Endometrial microvascular endothelial cells (primary cell): ENCODE measurements around the gene CMIP. TPM values are rescaled to one million over a fixed set of nuclear protein-coding genes. Genes with fewer than 3 reads are reported as not detected.

Source experiments
- in situ Hi-C: cut with HindIII; loops from 2 replicates; pipeline ENCODE4 v1.10.0; 2017; ENCODE audit warnings: low sequenced_read_pairs, low pct_unique_long_range_greater_than_20kb; ENCODE audit errors: inconsistent ontology term
- total RNA-seq: library from RNA; depleted of rRNA; stranded (reverse); fragments of >200 nt; gene quantifications from one replicate; pipeline ENCODE4 v1.2.3, GENCODE V29; 2015; ENCODE audit errors: inconsistent ontology term

Gene CMIP
- total RNA-seq, 1 donor from 2014 or later = 16.5 TPM

- in situ Hi-C loops = no loop called here
Measured at GRCh38 chr16:81614654-81615359, 170.2 kb downstream of the CMIP start.

DNA sequence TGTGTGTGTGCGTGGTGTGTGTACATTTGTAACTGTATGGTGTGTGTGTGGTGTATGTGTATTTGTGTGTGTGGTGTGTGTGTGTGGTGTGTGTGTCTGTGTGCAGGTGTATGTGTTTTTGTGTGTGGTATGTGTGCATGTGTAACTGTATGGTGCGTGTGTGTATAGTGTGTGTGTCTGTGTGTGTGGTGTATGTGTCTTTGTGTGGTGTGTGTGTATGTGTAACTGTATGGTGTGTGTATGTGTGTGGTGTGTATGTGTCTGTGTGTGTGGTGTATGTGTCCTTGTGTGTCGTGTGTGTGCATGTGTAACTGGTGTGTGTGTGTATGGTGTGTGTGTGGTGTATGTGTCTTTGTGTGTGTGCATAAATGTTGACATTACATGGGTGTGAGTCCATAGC lies 170.8 kb downstream of the CMIP start:
- in situ Hi-C loops = no loop called here

DNA sequence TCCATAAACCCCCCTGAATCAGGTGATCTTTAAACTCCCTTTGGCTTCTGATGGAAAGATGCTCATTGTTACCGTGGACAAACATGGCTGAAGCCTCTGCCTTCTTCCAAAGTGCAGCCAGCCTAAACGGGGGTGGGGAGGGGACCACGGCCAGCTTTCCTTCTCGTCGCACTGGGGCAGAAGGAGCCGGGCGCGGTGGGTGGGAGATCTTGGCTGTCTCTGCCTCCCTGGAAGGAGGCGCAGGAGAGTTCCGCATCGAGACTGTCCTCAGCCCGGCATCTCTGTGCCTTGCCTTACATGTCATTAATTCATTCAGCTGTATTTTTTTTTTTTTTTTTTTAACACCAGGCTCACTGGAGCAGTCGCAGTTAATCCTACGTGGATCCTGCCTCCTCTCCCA lies 171.2 kb downstream of the CMIP start:
- in situ Hi-C loops = no loop called here

DNA sequence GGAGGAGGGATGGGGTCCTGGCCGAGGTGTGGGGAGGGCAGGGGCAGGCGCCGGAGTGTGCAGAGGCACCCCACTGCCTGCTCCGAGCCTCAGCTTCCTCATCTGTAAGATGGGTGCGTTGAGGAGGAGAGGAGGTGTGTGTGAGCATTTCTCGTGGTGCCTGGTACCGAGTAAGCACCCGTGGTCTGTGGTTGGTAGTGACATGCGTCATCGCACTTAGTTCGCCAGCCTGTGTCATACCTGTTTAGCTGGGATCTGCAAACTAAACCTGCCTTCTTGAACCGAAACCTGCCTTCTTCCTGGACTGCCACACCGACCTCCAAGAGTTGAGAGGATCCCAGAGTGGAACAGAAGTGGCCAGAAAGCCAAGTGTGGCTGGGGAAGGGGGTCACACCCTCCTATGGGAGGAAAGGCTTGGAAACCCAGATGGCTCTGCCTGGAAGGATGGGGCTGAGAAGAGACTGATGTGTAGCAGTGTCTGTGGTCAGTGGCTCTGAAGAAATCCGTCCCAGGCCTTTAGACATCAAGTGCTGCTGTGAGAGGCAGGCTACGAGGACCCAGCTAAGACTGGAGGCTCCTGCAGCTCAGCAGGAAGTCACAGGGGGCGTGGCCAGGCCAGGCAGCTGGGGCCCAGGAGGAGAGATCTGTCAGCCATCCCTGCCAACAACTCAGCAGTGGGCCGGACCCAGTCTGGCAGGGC lies 171.9 kb downstream of the CMIP start:
- in situ Hi-C loops = no loop called here

DNA sequence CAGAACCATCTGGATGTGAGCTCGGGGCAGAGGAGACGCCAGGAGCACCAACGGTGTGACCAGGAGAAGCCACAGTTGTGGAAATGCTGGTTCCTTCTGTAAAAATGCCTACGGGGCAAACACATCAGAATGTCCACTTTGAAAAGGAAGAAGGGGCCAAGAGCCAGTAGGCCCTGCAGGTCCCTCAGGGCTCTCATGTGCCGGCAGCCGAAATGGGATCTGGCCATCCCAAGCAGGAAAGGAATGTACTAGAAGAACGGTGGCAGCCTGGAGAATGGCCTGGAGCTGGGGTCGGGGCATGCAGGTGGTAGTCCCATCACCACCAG lies 172.4 kb downstream of the CMIP start:
- in situ Hi-C loops = no loop called here

- in situ Hi-C loops = no loop called here
Measured at GRCh38 chr16:81618187-81618586, 173.6 kb downstream of the CMIP start.

DNA sequence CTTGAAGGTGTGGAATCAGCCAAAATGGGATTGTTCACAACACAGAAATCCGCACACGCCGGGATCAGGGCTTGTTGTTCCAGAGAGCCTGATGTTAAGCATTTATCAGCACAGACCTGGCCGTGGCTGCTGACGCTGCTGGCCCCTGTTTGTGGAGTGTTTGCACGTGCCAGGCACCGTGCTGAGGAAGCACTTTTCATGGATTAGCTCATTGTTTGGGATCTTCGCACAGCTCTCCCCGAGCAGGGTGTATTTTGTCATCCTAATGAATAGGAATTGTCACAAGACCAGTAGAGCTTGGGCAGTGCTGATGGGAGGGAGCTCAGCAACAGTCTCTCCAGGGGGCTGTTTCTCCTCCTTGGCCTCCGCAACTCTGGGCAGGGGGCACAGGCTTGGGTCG lies 174.1 kb downstream of the CMIP start:
- in situ Hi-C loops = no loop called here

DNA sequence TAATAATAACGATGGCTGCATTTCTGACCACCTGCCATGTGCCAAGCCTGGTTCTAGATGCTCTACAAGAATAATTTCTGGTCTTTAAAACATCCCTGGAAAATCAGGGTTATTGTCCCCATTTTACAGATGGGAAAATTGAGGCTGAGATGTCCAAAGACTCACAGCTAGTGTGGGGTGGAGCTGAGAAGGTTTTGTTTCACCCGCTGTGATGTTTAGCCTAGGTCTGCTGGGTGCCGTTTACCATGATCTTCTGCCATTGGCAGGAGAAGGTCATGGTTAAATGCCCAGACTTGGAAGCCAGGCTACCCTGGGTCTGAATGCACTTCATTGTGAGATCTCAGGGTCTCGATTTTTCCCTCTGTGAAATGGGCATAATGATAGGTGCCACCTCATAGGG lies 175.4 kb downstream of the CMIP start:
- in situ Hi-C loops = no loop called here

DNA sequence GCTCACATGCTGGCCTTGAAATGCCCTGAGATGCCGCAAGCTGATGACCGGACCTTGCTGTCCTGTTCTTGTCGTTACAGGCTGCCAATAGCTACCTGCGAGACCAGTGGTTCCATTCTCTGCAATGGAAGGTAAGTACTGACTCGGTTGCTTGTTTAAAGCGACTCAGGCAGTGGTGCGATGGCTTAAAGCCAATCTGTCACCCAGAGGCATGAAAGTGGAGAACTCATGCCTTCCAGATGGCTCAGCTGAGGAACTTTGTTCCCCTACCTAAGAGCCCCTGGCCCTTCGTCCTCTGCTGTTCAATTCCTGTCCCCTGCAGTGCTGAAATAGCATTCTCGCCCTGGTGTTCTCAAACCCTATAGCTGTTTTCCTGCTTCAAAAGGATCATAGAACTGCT lies 176.2 kb downstream of the CMIP start:
- in situ Hi-C loops = no loop called here

- in situ Hi-C loops = no loop called here
Measured at GRCh38 chr16:81621496-81621895, 176.9 kb downstream of the CMIP start.

GRCh38 chr16:81623365-81624102 lies 178.9 kb downstream of the CMIP start:
- in situ Hi-C loops = no loop called here

GRCh38 chr16:81624403-81624759 lies 179.8 kb downstream of the CMIP start:
- in situ Hi-C loops = no loop called here

DNA sequence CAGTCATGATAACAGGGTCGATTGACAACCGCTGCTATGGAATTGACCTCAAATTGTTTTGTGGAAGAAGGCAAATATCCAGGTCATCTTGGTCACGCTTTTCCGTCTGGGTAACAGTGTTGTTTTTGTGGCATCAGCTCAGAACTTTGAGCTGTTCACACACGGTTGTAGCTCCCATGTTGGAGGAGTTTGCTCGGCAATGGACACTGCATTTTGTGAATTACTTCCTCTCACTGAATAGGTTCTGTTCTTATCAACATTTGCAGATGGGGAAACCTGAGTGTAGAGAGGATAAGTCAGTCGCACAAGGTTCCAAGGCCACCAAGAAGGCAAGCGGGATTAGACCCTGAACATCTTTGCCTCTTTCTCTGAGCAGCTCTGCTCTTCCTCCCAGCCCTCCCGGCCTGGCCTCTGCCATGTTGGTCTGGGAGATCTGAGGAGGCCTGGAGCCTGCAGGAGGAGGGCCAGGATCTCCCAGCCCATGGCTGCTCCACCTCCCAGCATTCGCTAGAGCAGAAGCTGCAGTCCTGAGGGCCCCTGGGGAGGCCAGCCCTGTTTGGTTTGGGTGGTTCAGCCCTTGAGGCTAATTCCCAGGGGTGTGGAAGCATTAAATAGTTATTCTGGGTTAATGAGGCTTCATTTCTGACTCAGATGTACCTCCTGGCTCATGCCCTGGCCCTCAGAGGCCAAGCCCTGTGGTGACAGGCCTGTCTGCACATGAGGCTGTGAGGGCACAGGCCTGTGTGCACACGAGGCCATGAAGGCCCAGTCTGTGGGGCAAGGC lies 180.3 kb downstream of the CMIP start:
- in situ Hi-C loops = no loop called here

GRCh38 chr16:81625544-81626153 lies 181.0 kb downstream of the CMIP start:
- in situ Hi-C loops = no loop called here

DNA sequence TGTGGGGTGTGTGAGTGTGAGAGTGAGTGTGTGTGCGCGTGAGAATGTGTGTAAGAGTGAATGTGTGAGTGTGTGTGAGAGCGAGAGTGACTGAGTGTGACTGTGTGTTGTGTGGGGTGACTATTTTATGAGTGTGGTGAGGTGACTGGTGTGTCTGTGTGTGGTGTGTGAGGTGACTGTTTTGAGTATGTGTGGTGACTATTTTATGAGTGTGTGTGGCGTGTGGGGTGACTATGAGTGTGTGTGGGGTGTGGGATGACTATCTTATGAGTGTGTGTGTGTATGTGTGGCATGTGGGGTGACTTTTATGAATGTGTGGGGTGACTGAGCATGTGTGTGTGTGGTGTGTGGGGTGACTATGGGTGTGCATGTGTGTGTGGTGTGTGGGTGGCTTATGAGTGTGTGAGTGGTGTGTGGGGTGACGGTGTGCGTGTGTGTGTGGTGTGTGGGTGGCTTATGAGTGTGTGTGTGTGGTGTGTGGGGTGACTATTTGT lies 181.6 kb downstream of the CMIP start:
- in situ Hi-C loops = no loop called here

GRCh38 chr16:81627024-81627423 lies 182.4 kb downstream of the CMIP start:
- in situ Hi-C loops = no loop called here

GRCh38 chr16:81627729-81628244 lies 183.2 kb downstream of the CMIP start:
- in situ Hi-C loops = no loop called here

DNA sequence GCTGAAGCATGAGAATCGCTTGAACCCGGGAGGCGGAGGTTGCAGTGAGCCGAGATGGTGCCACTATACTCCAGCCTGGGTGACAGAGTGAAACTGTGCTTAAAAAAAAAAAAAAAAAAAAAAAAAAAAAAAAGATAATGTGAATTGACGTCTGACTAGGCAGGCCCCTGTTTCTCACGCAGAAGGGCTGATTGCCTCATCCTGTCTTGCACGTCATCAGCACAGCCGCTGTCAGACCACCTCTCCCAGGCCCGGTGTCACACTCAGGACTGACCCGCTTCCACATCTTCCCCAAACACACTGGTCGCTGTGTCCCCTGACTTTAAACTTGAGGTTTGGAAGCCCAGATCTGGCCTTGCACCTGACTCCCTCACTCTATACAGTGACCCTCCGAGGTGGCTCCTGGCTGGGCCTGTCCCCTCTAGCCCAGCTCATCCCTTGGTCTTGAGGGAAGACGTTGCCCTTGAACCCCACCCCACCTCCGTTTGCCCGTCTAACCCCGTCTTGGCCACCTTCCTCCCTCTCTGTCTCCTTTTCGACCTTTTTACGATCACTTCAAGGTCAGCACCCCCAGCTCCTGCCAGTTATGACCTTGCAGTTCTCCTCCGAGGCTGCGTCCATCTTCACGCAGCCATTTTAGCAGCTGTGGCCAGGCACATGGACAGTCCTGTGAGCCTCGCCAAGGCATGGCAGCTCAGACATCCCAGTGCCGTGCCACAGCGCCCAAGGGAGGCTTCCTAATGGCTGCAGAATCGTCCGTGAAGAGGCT lies 184.6 kb downstream of the CMIP start:
- in situ Hi-C loops = no loop called here
